DND-41 (cell line): Measurements from ENCODE around the gene TMEM42.

Experiments used
- ATAC-seq: fragments of 200-7000 bp; cut with Tn5 transposase; 3 replicates; pipeline ENCODE4 v1.9.1; 2021; ENCODE audit warnings: low read depth; ENCODE audit not compliant: insufficient read depth
- DNase-seq: peaks from one replicate; pipeline ENCODE4 v3.0.0-alpha.2; 2020
- H2AFZ ChIP-seq: 2 replicates; pipeline ENCODE4 v1.6.0; 2012; ENCODE audit warnings: low read depth, low read length
- H3K27ac ChIP-seq: 2 replicates; pipeline ENCODE4 v1.5.1; 2012; ENCODE audit warnings: low read length, inconsistent platforms
- H3K27me3 ChIP-seq: fragments of 200-600 bp; sonication (generic); 2 replicates; pipeline ENCODE4 v1.6.0; 2012; ENCODE audit warnings: low read length, mild to moderate bottlenecking, inconsistent platforms; ENCODE audit not compliant: insufficient read depth, poor library complexity
- H3K36me3 ChIP-seq: 2 replicates; pipeline ENCODE4 v1.5.1; 2012; ENCODE audit warnings: low read length, inconsistent platforms; ENCODE audit not compliant: insufficient read depth
- H3K4me1 ChIP-seq: 2 replicates; pipeline ENCODE4 v1.5.1; 2012; ENCODE audit warnings: mild to moderate bottlenecking, low read length; ENCODE audit not compliant: insufficient read depth
- H3K4me2 ChIP-seq: 2 replicates; pipeline ENCODE4 v1.6.0; 2012; ENCODE audit warnings: mild to moderate bottlenecking, moderate library complexity, low read length, inconsistent platforms; ENCODE audit not compliant: insufficient read depth
- H3K4me3 ChIP-seq, 2 experiments: fragments of 200-600 bp in 1 of 2; shearing (Covaris generic) in 1 of 2; 2 replicates each; pipeline ENCODE4 v1.5.1; 2012 to 2016; ENCODE audit warnings: inconsistent platforms in 2 of 2, low read length in 2 of 2, mild to moderate bottlenecking in 2 of 2, low read depth in 1 of 2, moderate library complexity in 1 of 2
- H3K79me2 ChIP-seq: 2 replicates; pipeline ENCODE4 v1.6.0; 2012; ENCODE audit warnings: low read length, inconsistent platforms; ENCODE audit not compliant: insufficient read depth
- H3K9ac ChIP-seq: 2 replicates; pipeline ENCODE4 v1.6.0; 2012; ENCODE audit warnings: low read depth, mild to moderate bottlenecking, inconsistent platforms, low read length, moderate library complexity
- H3K9me3 ChIP-seq: 2 replicates; pipeline ENCODE4 v1.5.1; 2012; ENCODE audit warnings: low read length, moderate library complexity, mild to moderate bottlenecking, inconsistent platforms; ENCODE audit not compliant: insufficient read depth, severe bottlenecking
- H4K20me1 ChIP-seq: 2 replicates; pipeline ENCODE4 v1.6.0; 2012; ENCODE audit warnings: low read length; ENCODE audit not compliant: insufficient read depth
- CTCF ChIP-seq: IDR thresholded peaks from 2 replicates; pipeline ENCODE4 v1.5.1; 2012; ENCODE audit warnings: borderline replicate concordance, low read length, moderate library complexity, mild to moderate bottlenecking; ENCODE audit not compliant: poor library complexity, severe bottlenecking; ENCODE audit errors: extremely low read depth
- EZH2 ChIP-seq: IDR thresholded peaks from 3 replicates; pipeline ENCODE4 v1.6.1; 2012; ENCODE audit warnings: borderline replicate concordance, low read depth, mild to moderate bottlenecking, moderate library complexity, low read length, inconsistent platforms; ENCODE audit not compliant: severe bottlenecking

The TMEM42 gene

GRCh38 chr3:44909063-44909462 lies 47.4 kb downstream of the TMEM42 start:
- H4K20me1 ChIP-seq: no peaks in the 10 kb centered on the region
- no peaks in the 10 kb centered on the region for H3K4me1 ChIP-seq
- H3K36me3 ChIP-seq: no peaks in the 10 kb centered on the region
- DNase-seq (no peak), ATAC-seq (no peak)
- no peak overlapping the region for H3K4me3 ChIP-seq
- no peaks in the 10 kb centered on the region for H3K9me3 ChIP-seq
- H3K9ac ChIP-seq: no peak overlapping the region
- H3K27me3 ChIP-seq: no peaks in the 10 kb centered on the region
- H3K79me2 ChIP-seq: no peaks in the 10 kb centered on the region
- TF ChIP-seq CTCF: no peak
- TF ChIP-seq EZH2: no peak
- no peak overlapping the region for H2AFZ ChIP-seq
- H3K4me2 ChIP-seq: no peak overlapping the region
- H3K27ac ChIP-seq: no peak overlapping the region

GRCh38 chr3:44910693-44911092 lies 49.0 kb downstream of the TMEM42 start:
- Histone ChIP-seq H4K20me1 (no peaks in the 10 kb centered on the region), H3K36me3 (no peaks in the 10 kb centered on the region), H3K9me3 (no peaks in the 10 kb centered on the region), H3K79me2 (no peaks in the 10 kb centered on the region), H3K27me3 (no peaks in the 10 kb centered on the region), H3K27ac (no peak overlapping the region), H3K4me1 (no peaks in the 10 kb centered on the region), H3K4me3 (no peak overlapping the region), H3K4me2 (no peak overlapping the region), H3K9ac (no peak overlapping the region), H2AFZ (no peak overlapping the region)
- DNase-seq: no peak
- no peak for ATAC-seq
- TF ChIP-seq CTCF (no peak), EZH2 (no peak)

GRCh38 chr3:44913868-44914468 lies 52.3 kb downstream of the TMEM42 start:
- ATAC-seq (peak; percentile 92), DNase-seq (peak; percentile 74)
- H3K4me1 ChIP-seq: no peaks in the 10 kb centered on the region
- no peaks in the 10 kb centered on the region for H4K20me1 ChIP-seq
- no peak overlapping the region for H2AFZ ChIP-seq
- H3K4me2 ChIP-seq: no peak overlapping the region
- no peaks in the 10 kb centered on the region for H3K27me3 ChIP-seq
- H3K9me3 ChIP-seq: no peaks in the 10 kb centered on the region
- no peak overlapping the region for H3K9ac ChIP-seq
- H3K79me2 ChIP-seq: no peaks in the 10 kb centered on the region
- H3K4me3 ChIP-seq: no peak overlapping the region
- TF ChIP-seq EZH2 (no peak), CTCF (peak; percentile 90)
- H3K36me3 ChIP-seq: peaks cover 4% of the 10 kb centered on the region; the same call in 1 of the 2 replicates
- no peak overlapping the region for H3K27ac ChIP-seq

GRCh38 chr3:44914936-44915335 lies 53.2 kb downstream of the TMEM42 start:
- no peak for DNase-seq

More at GRCh38 chr3:44914936-44915335, 53.2 kb downstream of the TMEM42 start:
- Histone ChIP-seq H3K27me3 (no peaks in the 10 kb centered on the region), H4K20me1 (no peaks in the 10 kb centered on the region), H3K4me2 (no peak overlapping the region), H3K27ac (no peak overlapping the region), H3K9ac (no peak overlapping the region), H3K4me1 (no peaks in the 10 kb centered on the region), H3K36me3 (peaks cover 4% of the 10 kb centered on the region; the same call in 1 of the 2 replicates), H3K4me3 (no peak overlapping the region), H3K9me3 (no peaks in the 10 kb centered on the region), H3K79me2 (no peaks in the 10 kb centered on the region), H2AFZ (no peak overlapping the region)
- ATAC-seq: peak; percentile 51; the same call in 1 of the 3 replicates
- TF ChIP-seq EZH2 (no peak), CTCF (peak; percentile 52)
